Left renal cortex interstitium (tissue), 4 donors: ENCODE measurements around the gene CCDC34. TPM values are rescaled to one million over a fixed set of nuclear protein-coding genes. Genes with fewer than 3 reads are reported as not detected.

Source experiments
- DNase-seq, 4 donors: peaks; one replicate each; pipeline ENCODE4 v3.0.0-alpha.2; 2013; ENCODE audit warnings: low read depth in 4 of 4, low spot score in 2 of 4, missing footprints in 1 of 4
- polyA plus RNA-seq, 4 donors: library from polyadenylated mRNA; unstranded; fragments of 120-200 nt; gene quantifications; one replicate each; pipeline ENCODE4 v1.2.1, GENCODE V29; 2013; ENCODE audit not compliant: insufficient read length in 4 of 4

CCDC34 gene
- polyA plus RNA-seq, 4 donors: 24.3 to 39.4 (median 30.0) TPM

DNA sequence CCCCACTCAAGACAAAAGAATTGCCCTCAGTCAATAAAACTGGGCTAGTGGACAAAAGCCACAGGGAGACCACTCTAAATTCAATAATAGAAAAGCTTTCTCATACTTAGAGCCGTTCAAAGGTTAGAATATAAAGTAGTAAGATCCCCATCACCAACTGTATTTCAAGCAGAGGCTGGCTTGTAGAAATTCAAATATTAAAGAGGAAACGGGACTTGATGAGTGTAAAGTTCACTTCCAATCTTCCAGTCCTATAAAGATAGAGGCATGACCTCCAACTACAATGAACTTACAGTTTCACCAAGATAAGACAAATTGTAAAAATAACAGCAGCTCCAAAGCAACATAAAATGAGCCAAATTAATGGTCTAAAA is 70.4 kb downstream of the CCDC34 start:
- DNase-seq: no peak

DNA sequence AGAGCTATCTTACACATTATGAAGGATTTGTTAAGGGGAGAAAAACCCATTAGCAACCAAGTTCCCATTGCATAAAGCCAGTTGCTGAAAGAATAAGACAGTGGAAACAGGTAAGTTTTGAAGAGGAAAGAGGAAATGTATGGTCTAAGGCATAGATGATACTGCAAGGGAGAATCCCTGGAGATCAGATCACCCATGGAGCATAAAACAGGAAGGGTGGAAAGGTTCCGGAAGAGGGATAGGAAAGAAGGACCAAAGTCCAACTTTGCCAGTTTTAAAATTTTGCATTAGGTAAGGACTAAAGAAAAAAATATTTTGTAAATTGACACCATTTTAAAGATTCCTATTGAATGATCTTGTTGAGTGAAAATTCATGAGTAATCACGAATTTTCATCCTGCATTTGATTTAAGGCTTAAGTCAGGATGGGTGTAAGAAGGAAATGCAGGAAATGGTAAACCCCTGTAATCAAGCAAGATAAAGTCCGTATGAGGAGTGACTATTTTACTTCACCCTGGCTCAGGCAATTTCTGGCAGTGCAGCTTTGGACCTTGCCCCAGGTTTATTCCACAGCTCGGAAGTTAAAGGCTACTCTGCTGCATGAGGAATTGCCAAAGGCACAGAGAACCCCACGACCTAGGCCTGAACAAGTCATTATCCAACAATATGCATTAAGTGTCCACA is 70.9 kb downstream of the CCDC34 start:
- DNase-seq: no peak

DNA sequence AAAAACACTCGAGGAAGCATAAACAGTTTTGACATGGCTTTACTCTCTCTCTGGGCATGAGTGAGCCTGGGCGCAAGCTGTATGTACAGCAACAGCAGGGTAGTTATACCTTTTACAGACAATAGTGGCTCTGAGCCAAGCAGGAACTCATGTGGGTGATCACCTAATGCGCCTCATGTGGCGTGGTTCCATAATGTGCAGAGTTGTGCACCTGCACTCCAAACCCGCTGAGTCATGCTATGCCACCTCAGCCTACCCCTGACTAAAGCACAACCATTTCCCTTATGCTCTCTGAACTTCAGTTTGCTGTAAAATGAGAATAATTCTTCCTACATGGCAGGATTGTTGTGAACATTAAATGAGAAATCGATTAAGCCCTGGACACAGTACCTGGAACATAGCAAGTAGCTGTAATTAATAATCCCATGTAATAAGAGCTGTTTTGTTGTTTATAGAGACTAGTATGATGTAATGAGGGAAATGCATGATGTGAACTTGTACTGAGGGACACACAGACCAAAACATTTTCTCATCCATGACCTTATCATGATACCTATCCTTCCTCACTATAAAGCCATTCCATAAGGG is 71.6 kb downstream of the CCDC34 start:
- no peak for DNase-seq

DNA sequence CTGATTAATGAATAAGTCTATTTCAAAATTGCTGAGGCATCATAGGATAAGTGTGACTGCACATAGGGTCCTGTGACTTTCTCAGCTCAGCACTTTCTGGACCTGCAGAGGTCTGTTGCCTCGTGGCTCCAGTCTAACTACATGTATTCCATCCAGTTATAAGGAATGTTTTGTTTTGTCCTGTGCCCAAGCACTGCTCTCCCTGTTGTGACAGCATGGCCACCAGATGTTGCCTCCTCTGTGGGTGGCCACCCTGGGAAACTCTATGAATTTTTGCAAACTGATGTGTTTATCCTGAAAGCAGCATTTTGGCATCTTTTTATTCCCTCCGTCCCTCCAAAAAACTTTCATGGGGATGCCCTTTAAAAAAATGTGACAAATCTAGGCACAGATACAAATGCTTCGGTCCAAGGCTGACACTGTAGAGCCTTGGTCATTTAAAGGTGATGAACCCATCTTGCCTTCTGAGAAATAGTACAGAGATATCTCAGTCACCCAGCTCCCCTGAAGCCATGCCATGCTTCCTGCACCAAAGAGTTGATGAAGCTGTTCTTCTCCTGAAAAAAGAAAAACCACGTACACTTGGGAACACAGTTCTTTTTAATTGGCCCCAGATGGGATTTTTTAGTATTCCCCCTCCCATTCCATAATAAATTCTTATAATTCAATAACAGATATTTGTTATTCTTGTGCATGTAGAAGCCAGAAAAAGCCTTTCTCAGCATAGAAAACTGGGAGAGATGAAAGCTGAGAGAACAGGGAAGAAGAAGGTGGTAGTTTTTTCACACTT is 72.6 kb downstream of the CCDC34 start:
- no peak for DNase-seq

Other genes starting within 250 kb of the CCDC34 start
- 100 to 1,000 TPM; 120 to 160 (median 134) TPM for gene LGR4, start 109.6 kb upstream of the CCDC34 start, polyA plus RNA-seq
- gene LIN7C, start 143.6 kb upstream of the CCDC34 start, polyA plus RNA-seq: 10 to 100 TPM; 20.1 to 31.1 (median 24.1) TPM